GM12878 (cell line): ENCODE data around the gene ITGA11. TPM values are rescaled to one million over a fixed set of nuclear protein-coding genes. Genes with fewer than 3 reads are reported as not detected.

ENCODE experiments used
- ATAC-seq: fragments of 200-7000 bp; cut with Tn5 transposase; 3 replicates; pipeline ENCODE4 v1.9.1; 2020; ENCODE audit warnings: mild to moderate bottlenecking, moderate library complexity
- BruUV-seq: library from RNA; stranded (reverse); fragments of 400-500 nt; replicated peaks from 2 replicates; lab custom pipeline; 2021; lab: Mats Ljungman, UMichigan
- CTCF ChIA-PET: fragments of 300-600 bp; sonication (Branson Sonifier 250); formaldehyde crosslinking; extraction: SDS; loops from one replicate; lab custom pipeline; 2021; ENCODE audit warnings: inconsistent platforms; lab: Yijun Ruan, JAX
- POLR2A ChIA-PET: fragments of 350-600 bp; formaldehyde crosslinking; extraction: SDS; loops from one replicate; lab custom pipeline; 2021; ENCODE audit warnings: inconsistent platforms; lab: Charles Lee
- RAD21 ChIA-PET: fragments of 300-600 bp; sonication (Branson Sonifier 250); formaldehyde crosslinking; loops from one replicate; lab custom pipeline; 2023; ENCODE audit warnings: antibody characterized with exemption; ENCODE audit not compliant: unreplicated experiment; lab: Charles Lee
- SMC1A ChIA-PET: fragments of 300-600 bp; sonication (Branson Sonifier 250); formaldehyde crosslinking; loops from one replicate; lab custom pipeline; 2023; ENCODE audit not compliant: unreplicated experiment, uncharacterized antibody; lab: Charles Lee
- DNase-seq: peaks from one replicate; pipeline ENCODE4 v3.0.0-alpha.2; 2011; ENCODE audit warnings: low read depth, low spot score
- FAIRE-seq: peaks from 3 replicates; lab custom pipeline; 2011; peaks lifted over from hg19 to GRCh38; lab: Jason Lieb, UNC
- H2AFZ ChIP-seq: 2 replicates; pipeline ENCODE4 v1.6.0; 2011; ENCODE audit warnings: low read depth, low read length, control low read depth; ENCODE audit not compliant: control insufficient read depth
- H3K27ac ChIP-seq: 2 replicates; pipeline ENCODE4 v1.5.1; 2011; ENCODE audit warnings: control low read depth; ENCODE audit not compliant: control insufficient read depth, insufficient read depth
- H3K27me3 ChIP-seq, 2 experiments: replicated peaks in 1 of 2; 2 replicates each; pipeline versions ENCODE4 v1.6.0 to v1.6.1; 2011; ENCODE audit warnings: low read length in 1 of 2; ENCODE audit not compliant: control insufficient read depth in 2 of 2, insufficient read depth in 2 of 2
- H3K36me3 ChIP-seq, 2 experiments: 2 replicates each; pipeline ENCODE4 v1.5.1; 2011; ENCODE audit warnings: low read length in 1 of 2; ENCODE audit not compliant: control insufficient read depth in 2 of 2, insufficient read depth in 2 of 2
- H3K4me1 ChIP-seq: 2 replicates; pipeline ENCODE4 v1.6.1; 2011; ENCODE audit warnings: mild to moderate bottlenecking, low read length, moderate library complexity, mixed read lengths; ENCODE audit not compliant: control insufficient read depth, insufficient read depth
- H3K4me2 ChIP-seq: 2 replicates; pipeline ENCODE4 v1.6.0; 2011; ENCODE audit warnings: control low read depth; ENCODE audit not compliant: control insufficient read depth, insufficient read depth
- H3K4me3 ChIP-seq: fragments of 200-600 bp; sonication (generic); 2 replicates; pipeline ENCODE4 v1.5.1; 2016
- H3K79me2 ChIP-seq: 2 replicates; pipeline ENCODE4 v1.6.0; 2011; ENCODE audit warnings: low read length; ENCODE audit not compliant: control insufficient read depth, insufficient read depth
- H3K9ac ChIP-seq: 2 replicates; pipeline ENCODE4 v1.8.0; 2011; ENCODE audit warnings: low read length, control low read depth, mixed read lengths; ENCODE audit not compliant: control insufficient read depth, insufficient read depth
- H3K9me3 ChIP-seq: replicated peaks from 3 replicates; pipeline ENCODE4 v1.5.1; 2011; ENCODE audit warnings: mild to moderate bottlenecking, low read length; ENCODE audit not compliant: control insufficient read depth, insufficient read depth
- H4K20me1 ChIP-seq: 2 replicates; pipeline ENCODE4 v1.6.0; 2011; ENCODE audit not compliant: control insufficient read depth, insufficient read depth
- ASH2L ChIP-seq: fragments of 300-600, 200-600 bp; sonication (generic); IDR thresholded peaks from 2 replicates; pipeline ENCODE4 v1.6.1; 2017; ENCODE audit warnings: low read depth, mild to moderate bottlenecking, borderline replicate concordance
- BMI1 ChIP-seq: fragments of 450-650 bp; IDR thresholded peaks from 2 replicates; pipeline ENCODE4 v1.6.1; 2016; ENCODE audit warnings: mild to moderate bottlenecking, moderate library complexity, borderline replicate concordance
- CEBPB ChIP-seq, 2 experiments: fragments of 150-350 bp in 1 of 2; IDR thresholded peaks; 2 replicates each; pipeline ENCODE4 v1.6.1; 2012 to 2014; ENCODE audit warnings: low read depth in 2 of 2, low read length in 2 of 2, borderline replicate concordance in 1 of 2, inconsistent platforms in 1 of 2
- ETV6 ChIP-seq, 2 experiments: fragments of 450-650 bp in 1 of 2; IDR thresholded peaks in 1 of 2; conservative IDR thresholded peaks in 1 of 2; 2 replicates each; pipeline ENCODE4 v1.6.1; 2014; ENCODE audit warnings: antibody characterized with exemption in 1 of 2, borderline replicate concordance in 1 of 2, low read depth in 1 of 2, mild to moderate bottlenecking in 1 of 2, moderate library complexity in 1 of 2
- HDAC6 ChIP-seq: fragments of 200-600 bp; sonication (generic); IDR thresholded peaks from one replicate; pipeline ENCODE4 v1.8.0; 2017; ENCODE audit warnings: antibody characterized with exemption; ENCODE audit not compliant: unreplicated experiment
- SMC3 ChIP-seq: IDR thresholded peaks from 2 replicates; pipeline ENCODE4 v1.6.1; 2011; ENCODE audit warnings: low read length, improper control_type of control experiment, borderline replicate concordance
- SP1 ChIP-seq: IDR thresholded peaks from one replicate; pipeline ENCODE4 v1.6.1; 2011; ENCODE audit warnings: low read depth, low read length
- STAT1 ChIP-seq: fragments of 450-650 bp; conservative IDR thresholded peaks from 2 replicates; pipeline ENCODE4 v1.6.1; 2014; ENCODE audit warnings: antibody characterized with exemption, mild to moderate bottlenecking
- SUZ12 ChIP-seq: fragments of 200-600 bp; sonication (generic); IDR thresholded peaks from one replicate; pipeline ENCODE4 v1.6.1; 2018; ENCODE audit warnings: antibody characterized with exemption, mild to moderate bottlenecking; ENCODE audit not compliant: unreplicated experiment
- YY1 ChIP-seq: IDR thresholded peaks from 2 replicates; pipeline ENCODE4 v1.6.1; 2011; ENCODE audit warnings: low read depth, mild to moderate bottlenecking, low read length
- ZNF622 ChIP-seq: fragments of 450-650 bp; IDR thresholded peaks from 2 replicates; pipeline ENCODE4 v1.6.1; 2017; ENCODE audit warnings: mild to moderate bottlenecking, inconsistent platforms
- WGBS: methylation state at CpG from one replicate; pipeline ENCODE4 v1.1.6; 2016; ENCODE audit warnings: low lambda C conversion rate; ENCODE audit not compliant: insufficient replicate concordance, insufficient coverage; ENCODE audit errors: missing lambda C conversion rate; 5-methylcytosine and 5-hydroxymethylcytosine counted together
- in situ Hi-C: fragments of 300-500 bp; cut with MboI; formaldehyde crosslinking; loops from 9 replicates; pipeline ENCODE4 v1.14.3; 2018; ENCODE audit warnings: mixed read lengths
- intact Hi-C: fragments of 100-400 bp; cut with micrococcal nuclease; formaldehyde crosslinking; loops from one replicate; pipeline ENCODE4 v1.14.2; 2022; ENCODE audit not compliant: unreplicated experiment
- polyA plus RNA-seq, 11 experiments: library from polyadenylated mRNA; depleted of rRNA in 4 of 11; unstranded in 6 of 11; stranded (reverse) in 5 of 11; fragments of >200 nt; fragmentation: Nextera tagmentation in 4 of 11; fragmentation: Illumina TruSeq in 1 of 11; extraction: Ambion mirVana in 4 of 11; extraction: Trizol in 1 of 11; gene quantifications; 1 replicate in 1 of 11; 2 replicates in 10 of 11; pipeline versions ENCODE4 v1.2.1 to v1.2.3, GENCODE V29; 2011 to 2016; ENCODE audit warnings: inconsistent platforms in 2 of 11, missing spikeins in 2 of 11, low read depth in 1 of 11
- total RNA-seq, 4 experiments: library from RNA; depleted of rRNA in 3 of 4; stranded (reverse); fragments of >200 nt in 3 of 4; fragmentation: Illumina TruSeq in 1 of 4; extraction: Trizol in 1 of 4; gene quantifications; 2 replicates each; pipeline versions ENCODE4 v1.2.1 to v1.2.3, GENCODE V29; 2013 to 2021
- TF ChIP-seq, protein P1 (sequence below): fragments of 450-650 bp; IDR thresholded peaks from 2 replicates; pipeline ENCODE4 v1.6.1; 2016; ENCODE audit warnings: mild to moderate bottlenecking, moderate library complexity, borderline replicate concordance
- TF ChIP-seq, protein P2 (sequence below): fragments of 450-650 bp; IDR thresholded peaks from 2 replicates; pipeline ENCODE4 v1.6.1; 2016; ENCODE audit warnings: mild to moderate bottlenecking

ITGA11 gene
- total and polyA plus RNA-seq, 10 of the 15 experiments (the other 5 are each of a cell fraction or from before 2014, with no cell fraction given) = under 0.01 to 0.36 (median 0.13) TPM; not detected in 1

DNA sequence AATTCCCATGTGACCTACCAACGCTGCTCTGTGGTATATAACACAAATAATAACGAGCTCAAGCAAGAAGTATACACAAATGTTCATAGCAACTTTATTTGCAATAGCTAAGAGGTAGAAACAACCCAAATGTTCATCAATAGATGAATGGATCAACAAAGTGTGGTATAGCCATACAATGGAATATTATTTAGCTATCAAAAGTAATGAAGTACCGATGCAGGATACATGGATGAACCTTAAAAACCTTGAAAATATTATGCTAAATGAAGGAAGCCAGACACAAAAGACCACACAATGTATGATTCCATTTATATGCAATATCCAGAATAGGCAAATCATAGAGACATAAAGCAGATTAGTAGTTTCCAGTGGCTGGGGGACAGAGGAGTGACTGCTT lies 170.0 kb downstream of the ITGA11 start:
- ATAC-seq (no peak), DNase-seq (no peak), FAIRE-seq (no peak)
- 48% methylated on average over 3 of the region's 3 CpGs for WGBS
- Histone ChIP-seq H3K4me1 (no peaks in the 10 kb centered on the region), H3K9ac (no peak overlapping the region), H3K27me3 (no peaks in the 10 kb centered on the region; a peak in 4 of 4 replicates), H3K4me3 (no peak overlapping the region), H3K9me3 (no peaks in the 10 kb centered on the region), H3K4me2 (no peak overlapping the region), H3K79me2 (no peaks in the 10 kb centered on the region), H2AFZ (no peak overlapping the region), H4K20me1 (no peaks in the 10 kb centered on the region), H3K27ac (no peak overlapping the region), H3K36me3 (no peaks in the 10 kb centered on the region)
- in situ Hi-C loops = no loop called here
- RAD21 ChIA-PET = no interaction called here
- TF ChIP-seq STAT1 = no peak
- BruUV-seq = no TSS peak
- SMC1A ChIA-PET = interaction anchor here (2.5 kb wide), 1 partner anchor 9 kb away, joined by 12 read pairs; no protein-coding TSS in a partner anchor
- intact Hi-C loops = no loop called here
- CTCF ChIA-PET = interaction anchor here (0.9 to 1.6 kb wide), 2 partner anchors 9 to 44 kb away, joined by 4 to 7 read pairs; no protein-coding TSS in a partner anchor
- POLR2A ChIA-PET = no interaction called here

GRCh38 chr15:68261241-68261640 lies 170.7 kb downstream of the ITGA11 start:
- SMC1A ChIA-PET = no interaction called here
- FAIRE-seq (no peak), ATAC-seq (no peak), DNase-seq (no peak)
- Histone ChIP-seq H3K27ac (no peak overlapping the region), H3K9me3 (no peaks in the 10 kb centered on the region), H3K4me2 (no peak overlapping the region), H3K79me2 (no peaks in the 10 kb centered on the region), H4K20me1 (no peaks in the 10 kb centered on the region), H2AFZ (no peak overlapping the region), H3K9ac (no peak overlapping the region), H3K4me3 (no peak overlapping the region), H3K36me3 (no peaks in the 10 kb centered on the region), H3K27me3 (no peaks in the 10 kb centered on the region; a peak in 4 of 4 replicates), H3K4me1 (no peaks in the 10 kb centered on the region)
- RAD21 ChIA-PET = no interaction called here
- 68% methylated on average over 3 of the region's 3 CpGs for WGBS
- in situ Hi-C loops = no loop called here
- intact Hi-C loops = no loop called here
- no TSS peak for BruUV-seq
- CTCF ChIA-PET = interaction anchor here (0.9 to 1.6 kb wide), 2 partner anchors 8 to 45 kb away, joined by 4 to 7 read pairs; no protein-coding TSS in a partner anchor
- POLR2A ChIA-PET = no interaction called here
- no peak for TF ChIP-seq HDAC6
- TF ChIP-seq CEBPB (IDR thresholded peaks at IDR 0.05; ENCODE audit: borderline replicate concordance in 1 of 2, low read depth in 2 of 2, low read length in 2 of 2) = no peak
- TF ChIP-seq ZNF622 = no peak
- no peak for TF ChIP-seq BMI1
- no peak for TF ChIP-seq ASH2L
- TF ChIP-seq, protein P1, sequence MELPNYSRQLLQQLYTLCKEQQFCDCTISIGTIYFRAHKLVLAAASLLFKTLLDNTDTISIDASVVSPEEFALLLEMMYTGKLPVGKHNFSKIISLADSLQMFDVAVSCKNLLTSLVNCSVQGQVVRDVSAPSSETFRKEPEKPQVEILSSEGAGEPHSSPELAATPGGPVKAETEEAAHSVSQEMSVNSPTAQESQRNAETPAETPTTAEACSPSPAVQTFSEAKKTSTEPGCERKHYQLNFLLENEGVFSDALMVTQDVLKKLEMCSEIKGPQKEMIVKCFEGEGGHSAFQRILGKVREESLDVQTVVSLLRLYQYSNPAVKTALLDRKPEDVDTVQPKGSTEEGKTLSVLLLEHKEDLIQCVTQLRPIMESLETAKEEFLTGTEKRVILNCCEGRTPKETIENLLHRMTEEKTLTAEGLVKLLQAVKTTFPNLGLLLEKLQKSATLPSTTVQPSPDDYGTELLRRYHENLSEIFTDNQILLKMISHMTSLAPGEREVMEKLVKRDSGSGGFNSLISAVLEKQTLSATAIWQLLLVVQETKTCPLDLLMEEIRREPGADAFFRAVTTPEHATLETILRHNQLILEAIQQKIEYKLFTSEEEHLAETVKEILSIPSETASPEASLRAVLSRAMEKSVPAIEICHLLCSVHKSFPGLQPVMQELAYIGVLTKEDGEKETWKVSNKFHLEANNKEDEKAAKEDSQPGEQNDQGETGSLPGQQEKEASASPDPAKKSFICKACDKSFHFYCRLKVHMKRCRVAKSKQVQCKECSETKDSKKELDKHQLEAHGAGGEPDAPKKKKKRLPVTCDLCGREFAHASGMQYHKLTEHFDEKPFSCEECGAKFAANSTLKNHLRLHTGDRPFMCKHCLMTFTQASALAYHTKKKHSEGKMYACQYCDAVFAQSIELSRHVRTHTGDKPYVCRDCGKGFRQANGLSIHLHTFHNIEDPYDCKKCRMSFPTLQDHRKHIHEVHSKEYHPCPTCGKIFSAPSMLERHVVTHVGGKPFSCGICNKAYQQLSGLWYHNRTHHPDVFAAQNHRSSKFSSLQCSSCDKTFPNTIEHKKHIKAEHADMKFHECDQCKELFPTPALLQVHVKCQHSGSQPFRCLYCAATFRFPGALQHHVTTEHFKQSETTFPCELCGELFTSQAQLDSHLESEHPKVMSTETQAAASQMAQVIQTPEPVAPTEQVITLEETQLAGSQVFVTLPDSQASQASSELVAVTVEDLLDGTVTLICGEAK = no peak
- no peak for TF ChIP-seq SUZ12
- no peak for TF ChIP-seq SMC3
- TF ChIP-seq, protein P2, sequence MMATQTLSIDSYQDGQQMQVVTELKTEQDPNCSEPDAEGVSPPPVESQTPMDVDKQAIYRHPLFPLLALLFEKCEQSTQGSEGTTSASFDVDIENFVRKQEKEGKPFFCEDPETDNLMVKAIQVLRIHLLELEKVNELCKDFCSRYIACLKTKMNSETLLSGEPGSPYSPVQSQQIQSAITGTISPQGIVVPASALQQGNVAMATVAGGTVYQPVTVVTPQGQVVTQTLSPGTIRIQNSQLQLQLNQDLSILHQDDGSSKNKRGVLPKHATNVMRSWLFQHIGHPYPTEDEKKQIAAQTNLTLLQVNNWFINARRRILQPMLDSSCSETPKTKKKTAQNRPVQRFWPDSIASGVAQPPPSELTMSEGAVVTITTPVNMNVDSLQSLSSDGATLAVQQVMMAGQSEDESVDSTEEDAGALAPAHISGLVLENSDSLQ = no peak
- TF ChIP-seq ETV6 (conservative IDR thresholded peaks at IDR 0.05 in 1 of 2, IDR thresholded peaks at IDR 0.05 in 1 of 2; ENCODE audit: borderline replicate concordance in 1 of 2, low read depth in 1 of 2) = no peak
- TF ChIP-seq SP1 = no peak
- TF ChIP-seq YY1 = no peak
